B cell (primary cell): Measurements from ENCODE around the gene KLHL13. TPM values are rescaled to one million over a fixed set of nuclear protein-coding genes. Genes with fewer than 3 reads are reported as not detected.

Experiments
- ATAC-seq: fragments of 200-7000 bp; cut with Tn5 transposase; one replicate; pipeline ENCODE4 v1.10.0; 2021; ENCODE audit warnings: low read depth, mild to moderate bottlenecking, moderate number of reproducible peaks, moderate library complexity
- CTCF ChIA-PET: fragments of 350-600 bp; sonication (Branson Sonifier 250); formaldehyde crosslinking; loops from one replicate; lab custom pipeline; 2021; ENCODE audit warnings: antibody characterized with exemption, inconsistent platforms; lab: Charles Lee
- POLR2A ChIA-PET: fragments of 350-600 bp; sonication (Branson Sonifier 250); formaldehyde crosslinking; loops from one replicate; lab custom pipeline; 2021; ENCODE audit warnings: antibody characterized with exemption; lab: Charles Lee
- DNase-seq: peaks from one replicate; pipeline ENCODE4 v3.0.0; 2013
- H2AFZ ChIP-seq: 2 replicates; pipeline ENCODE4 v1.6.1; 2012; ENCODE audit warnings: mild to moderate bottlenecking, low read depth, low read length; ENCODE audit not compliant: insufficient read depth, poor library complexity, severe bottlenecking
- H3K27ac ChIP-seq, 2 donors: 1 replicate in 1 of 2; 2 replicates in 1 of 2; pipeline ENCODE4 v1.5.1; 2012 to 2013; ENCODE audit warnings: low read length in 2 of 2, mild to moderate bottlenecking in 2 of 2, moderate library complexity in 1 of 2
- H3K27me3 ChIP-seq, 4 experiments: fragments of 200-600 bp in 1 of 4; sonication (generic) in 1 of 4; replicated peaks in 1 of 4; 1 replicate in 2 of 4; 2 replicates in 2 of 4; pipeline versions ENCODE4 v1.6.1 to v1.7.0; 2013 to 2016; ENCODE audit warnings: low read length in 3 of 4, mild to moderate bottlenecking in 2 of 4, mixed read lengths in 1 of 4, moderate library complexity in 1 of 4; ENCODE audit not compliant: insufficient read depth in 4 of 4, control insufficient read depth in 3 of 4; ENCODE audit errors: control extremely low read depth in 1 of 4
- H3K36me3 ChIP-seq, 2 experiments: replicated peaks in 1 of 2; 1 replicate in 1 of 2; 2 replicates in 1 of 2; pipeline versions ENCODE4 v1.6.1 to v1.7.1; 2013; ENCODE audit warnings: low read length in 1 of 2; ENCODE audit not compliant: insufficient read depth in 2 of 2, control insufficient read depth in 1 of 2; ENCODE audit errors: control extremely low read depth in 1 of 2, extremely low read depth in 1 of 2
- H3K4me1 ChIP-seq, 2 donors: fragments of 200-600 bp in 1 of 2; sonication (generic) in 1 of 2; 1 replicate in 1 of 2; 2 replicates in 1 of 2; pipeline versions ENCODE4 v1.5.1 to v1.6.1; 2013 to 2017; ENCODE audit warnings: low read length in 2 of 2; ENCODE audit not compliant: control insufficient read depth in 2 of 2, insufficient read depth in 2 of 2
- H3K4me2 ChIP-seq: replicated peaks from 2 replicates; pipeline ENCODE3; 2012; ENCODE audit warnings: mild to moderate bottlenecking, low read depth, low read length; ENCODE audit not compliant: poor library complexity, severe bottlenecking
- H3K4me3 ChIP-seq, 5 experiments: fragments of 200-600 bp in 1 of 5; sonication (generic) in 1 of 5; 1 replicate in 3 of 5; 2 replicates in 2 of 5; pipeline versions ENCODE4 v1.5.1 to v1.7.0; 2011 to 2016; ENCODE audit warnings: low read length in 4 of 5, mild to moderate bottlenecking in 4 of 5, low read depth in 2 of 5, control low read depth in 1 of 5, moderate library complexity in 1 of 5; ENCODE audit not compliant: insufficient read depth in 1 of 5; ENCODE audit errors: control extremely low read depth in 1 of 5, extremely low read depth in 1 of 5
- H3K79me2 ChIP-seq: fragments of 200-600 bp; sonication (generic); one replicate; pipeline ENCODE4 v1.6.0; 2016; ENCODE audit warnings: low read length; ENCODE audit not compliant: control insufficient read depth, insufficient read depth
- H3K9ac ChIP-seq: fragments of 200-600 bp; sonication (generic); 2 replicates; pipeline ENCODE4 v1.6.1; 2017; ENCODE audit warnings: mild to moderate bottlenecking, low read length, moderate library complexity
- H3K9me3 ChIP-seq, 3 donors: one replicate each; pipeline versions ENCODE4 v1.6.1 to v1.7.1; 2013; ENCODE audit warnings: low read length in 2 of 3; ENCODE audit not compliant: control insufficient read depth in 2 of 3, insufficient read depth in 1 of 3; ENCODE audit errors: control extremely low read depth in 1 of 3
- H4K20me1 ChIP-seq: 2 replicates; pipeline ENCODE4 v1.6.0; 2012; ENCODE audit warnings: mild to moderate bottlenecking, low read length; ENCODE audit not compliant: insufficient read depth, control insufficient read depth, poor library complexity, severe bottlenecking
- H3K27ac Mint-ChIP-seq: one replicate; pipeline ENCODE4 v1.8.0; 2021; ENCODE audit warnings: mixed read lengths
- H3K27me3 Mint-ChIP-seq: one replicate; pipeline ENCODE4 v1.8.0; 2021; ENCODE audit warnings: mixed read lengths
- H3K4me1 Mint-ChIP-seq: one replicate; pipeline ENCODE4 v1.8.0; 2021; ENCODE audit warnings: mixed read lengths
- H3K4me3 Mint-ChIP-seq: one replicate; pipeline ENCODE4 v1.8.0; 2021; ENCODE audit warnings: mixed read lengths
- H3K9me3 Mint-ChIP-seq: one replicate; pipeline ENCODE4 v1.8.0; 2022; ENCODE audit warnings: mixed read lengths; ENCODE audit not compliant: insufficient read depth
- EZH2 ChIP-seq: IDR thresholded peaks from 2 replicates; pipeline ENCODE4 v1.6.1; 2012; ENCODE audit warnings: borderline replicate concordance, low read depth, mild to moderate bottlenecking, moderate library complexity, low read length; ENCODE audit not compliant: insufficient read depth, poor library complexity, severe bottlenecking
- WGBS: methylation state at CpG from one replicate; pipeline ENCODE4 v1.1.5; 2013; ENCODE audit warnings: missing lambda C conversion rate; ENCODE audit not compliant: insufficient coverage; 5-methylcytosine and 5-hydroxymethylcytosine counted together
- intact Hi-C: fragments of 100-400 bp; cut with micrococcal nuclease; formaldehyde crosslinking; loops from one replicate; pipeline ENCODE4 v1.10.0; 2022
- polyA plus RNA-seq: library from polyadenylated mRNA; depleted of rRNA; stranded (reverse); fragments of >200 nt; gene quantifications from 2 replicates; pipeline ENCODE4 v1.2.3, GENCODE V29; 2012
- total RNA-seq, 2 donors: library from RNA; stranded (reverse); fragments of 120-200 nt in 1 of 2; gene quantifications; 1 replicate in 1 of 2; 2 replicates in 1 of 2; pipeline versions ENCODE4 v1.2.3 to v1.2.4, GENCODE V29; 2013 to 2022
- TF ChIP-seq, protein P1 (sequence below): fragments of 200-600 bp; IDR thresholded peaks from one replicate; pipeline ENCODE4 v1.8.0; 2022; ENCODE audit warnings: antibody characterized with exemption, mild to moderate bottlenecking

KLHL13 gene
- total and polyA plus RNA-seq, 2 donors (not counting 1 experiment from before 2014, with no cell fraction given): 0.04 TPM; not detected in 1

DNA sequence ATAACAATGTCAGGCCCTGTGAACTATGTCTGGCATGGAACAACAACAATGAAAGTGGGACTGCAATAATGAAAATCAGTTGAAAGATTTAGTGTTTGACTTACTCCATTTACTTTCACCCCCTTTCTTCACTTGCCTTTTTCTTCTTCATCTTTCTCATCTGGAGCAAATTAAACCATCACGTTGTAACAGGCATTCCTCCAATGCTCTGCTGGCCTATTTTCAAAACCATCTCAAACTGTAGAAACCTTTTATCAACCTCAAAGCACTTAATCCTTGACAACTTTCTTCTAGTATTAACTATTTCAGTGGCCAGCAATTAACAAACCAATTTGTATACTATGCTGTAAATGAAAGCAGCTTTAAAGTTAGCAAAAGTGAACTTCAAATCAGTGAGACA, 8.3 kb downstream of the KLHL13 start:
- TF ChIP-seq EZH2: no peak
- TF ChIP-seq, protein P1, sequence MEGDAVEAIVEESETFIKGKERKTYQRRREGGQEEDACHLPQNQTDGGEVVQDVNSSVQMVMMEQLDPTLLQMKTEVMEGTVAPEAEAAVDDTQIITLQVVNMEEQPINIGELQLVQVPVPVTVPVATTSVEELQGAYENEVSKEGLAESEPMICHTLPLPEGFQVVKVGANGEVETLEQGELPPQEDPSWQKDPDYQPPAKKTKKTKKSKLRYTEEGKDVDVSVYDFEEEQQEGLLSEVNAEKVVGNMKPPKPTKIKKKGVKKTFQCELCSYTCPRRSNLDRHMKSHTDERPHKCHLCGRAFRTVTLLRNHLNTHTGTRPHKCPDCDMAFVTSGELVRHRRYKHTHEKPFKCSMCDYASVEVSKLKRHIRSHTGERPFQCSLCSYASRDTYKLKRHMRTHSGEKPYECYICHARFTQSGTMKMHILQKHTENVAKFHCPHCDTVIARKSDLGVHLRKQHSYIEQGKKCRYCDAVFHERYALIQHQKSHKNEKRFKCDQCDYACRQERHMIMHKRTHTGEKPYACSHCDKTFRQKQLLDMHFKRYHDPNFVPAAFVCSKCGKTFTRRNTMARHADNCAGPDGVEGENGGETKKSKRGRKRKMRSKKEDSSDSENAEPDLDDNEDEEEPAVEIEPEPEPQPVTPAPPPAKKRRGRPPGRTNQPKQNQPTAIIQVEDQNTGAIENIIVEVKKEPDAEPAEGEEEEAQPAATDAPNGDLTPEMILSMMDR: no peak
- H3K4me3 Mint-ChIP-seq: no peak overlapping the region
- Histone ChIP-seq H2AFZ (no peak overlapping the region), H3K4me2 (no peak overlapping the region), H3K36me3 (no peaks in the 10 kb centered on the region), H3K27ac (no peak overlapping the region), H3K4me3 (no peak overlapping the region), H3K79me2 (no peaks in the 10 kb centered on the region), H3K27me3 (no peaks in the 10 kb centered on the region), H3K9ac (no peak overlapping the region), H4K20me1 (no peaks in the 10 kb centered on the region), H3K4me1 (no peaks in the 10 kb centered on the region), H3K9me3 (no peaks in the 10 kb centered on the region)
- WGBS: 71% methylated on average over 1 of the region's 1 CpG
- H3K4me1 Mint-ChIP-seq: no peaks in the 10 kb centered on the region
- DNase-seq: no peak
- CTCF ChIA-PET: no interaction called here
- POLR2A ChIA-PET: no interaction called here
- no peak for ATAC-seq
- H3K27me3 Mint-ChIP-seq: no peaks in the 10 kb centered on the region
- H3K9me3 Mint-ChIP-seq: no peaks in the 10 kb centered on the region
- H3K27ac Mint-ChIP-seq: no peak overlapping the region
- intact Hi-C loops: no loop called here

DNA sequence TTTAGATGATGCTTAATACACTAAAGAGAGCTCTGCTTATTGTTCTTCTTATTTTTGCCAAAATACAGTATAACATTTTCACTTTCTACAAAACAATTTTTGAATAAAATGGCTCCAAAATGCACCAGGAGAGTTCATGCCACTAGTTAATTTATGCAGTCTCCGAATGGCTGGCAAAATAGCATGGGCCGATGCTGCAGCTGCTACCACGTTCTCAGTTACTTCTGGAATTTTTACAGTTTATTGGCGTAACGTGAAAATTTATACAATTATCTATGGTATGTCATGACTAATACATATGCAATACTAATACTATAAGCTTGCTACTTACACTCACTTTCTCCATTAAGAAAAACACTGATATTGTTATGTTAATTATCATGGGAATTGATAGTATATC, 16.5 kb downstream of the KLHL13 start:
- H2AFZ ChIP-seq: no peak overlapping the region
- CTCF ChIA-PET: no interaction called here
- Mint-ChIP-seq H3K4me1 (no peaks in the 10 kb centered on the region), H3K4me3 (no peak overlapping the region), H3K27ac (no peak overlapping the region), H3K9me3 (no peaks in the 10 kb centered on the region), H3K27me3 (no peaks in the 10 kb centered on the region)
- H3K27me3 ChIP-seq: no peaks in the 10 kb centered on the region
- TF ChIP-seq EZH2: no peak
- TF ChIP-seq, protein P1: no peak
- no peaks in the 10 kb centered on the region for H3K9me3 ChIP-seq
- no peak for DNase-seq
- ATAC-seq: no peak
- no peak overlapping the region for H3K9ac ChIP-seq
- no CpG with 5 or more reads among the region's 5 CpGs for WGBS
- H3K36me3 ChIP-seq: no peaks in the 10 kb centered on the region
- POLR2A ChIA-PET: no interaction called here
- H4K20me1 ChIP-seq: no peaks in the 10 kb centered on the region
- no peak overlapping the region for H3K4me2 ChIP-seq
- intact Hi-C loops: no loop called here
- H3K4me3 ChIP-seq: no peak overlapping the region
- no peaks in the 10 kb centered on the region for H3K79me2 ChIP-seq
- no peaks in the 10 kb centered on the region for H3K4me1 ChIP-seq
- H3K27ac ChIP-seq: no peak overlapping the region
